Upper lobe of left lung (tissue), 6 donors: ENCODE measurements around the gene MMAB. TPM values are rescaled to one million over a fixed set of nuclear protein-coding genes. Genes with fewer than 3 reads are reported as not detected.

Source experiments
- ATAC-seq, 2 donors: fragments of 200-7000 bp; cut with Tn5 transposase; one replicate each; pipeline ENCODE4 v1.9.1; 2022; ENCODE audit warnings: mild to moderate bottlenecking in 2 of 2, moderate library complexity in 2 of 2; ENCODE audit not compliant: low FRiP score in 2 of 2
- DNase-seq, 2 donors: peaks; one replicate each; pipeline ENCODE4 v3.0.0-alpha.2; 2019 to 2020
- H3K27ac ChIP-seq, 4 donors: fragments of 200-600 bp; sonication (generic); one replicate each; pipeline ENCODE4 v1.5.1; 2016 to 2019
- H3K27me3 ChIP-seq, 4 donors: fragments of 200-600 bp; sonication (generic); one replicate each; pipeline ENCODE4 v1.5.1; 2017 to 2019
- H3K36me3 ChIP-seq, 4 donors: fragments of 200-600 bp; sonication (generic); one replicate each; pipeline ENCODE4 v1.5.1; 2016 to 2019
- H3K4me1 ChIP-seq, 4 donors: fragments of 200-600 bp; sonication (generic); one replicate each; pipeline ENCODE4 v1.5.1; 2018 to 2019
- H3K4me3 ChIP-seq, 4 donors: fragments of 200-600 bp; sonication (generic); one replicate each; pipeline ENCODE4 v1.5.1; 2017 to 2019; ENCODE audit warnings: mild to moderate bottlenecking in 2 of 4, moderate library complexity in 1 of 4
- H3K9me3 ChIP-seq, 4 donors: fragments of 200-600 bp; sonication (generic); one replicate each; pipeline ENCODE4 v1.5.1; 2018 to 2019
- EP300 ChIP-seq, 4 donors: sonication (generic); formaldehyde crosslinking; IDR thresholded peaks; one replicate each; pipeline ENCODE4 v1.5.1; 2017; ENCODE audit warnings: antibody characterized with exemption in 4 of 4, control low read depth in 2 of 4
- POLR2A ChIP-seq, 4 donors: fragments of 450-650 bp; IDR thresholded peaks; one replicate each; pipeline ENCODE4 v1.5.1; 2016 to 2017; ENCODE audit warnings: antibody characterized with exemption in 4 of 4, mild to moderate bottlenecking in 2 of 4
- POLR2AphosphoS5 ChIP-seq, 2 donors: sonication (generic); formaldehyde crosslinking; IDR thresholded peaks; one replicate each; pipeline ENCODE4 v1.5.1; 2017; ENCODE audit warnings: antibody characterized with exemption in 2 of 2
- WGBS, 2 donors: methylation state at CpG; one replicate each; pipeline ENCODE4 v1.1.5; 2017 to 2018; 5-methylcytosine and 5-hydroxymethylcytosine counted together
- total RNA-seq, 6 donors: library from RNA; depleted of rRNA in 4 of 6; stranded (reverse); fragments of >200 nt in 4 of 6; gene quantifications; one replicate each; pipeline versions ENCODE4 v1.1.0 to v1.2.1, GENCODE V29; 2016 to 2021
- TF ChIP-seq, protein P1 (sequence below), 6 experiments: fragments of 450-650 bp in 4 of 6; fragments of 200-600 bp in 2 of 6; sonication (generic) in 2 of 6; IDR thresholded peaks; one replicate each; pipeline ENCODE4 v1.5.1; 2016 to 2019; ENCODE audit warnings: antibody characterized with exemption in 6 of 6
- donor health status: DM: no; HTN: no; CAD: no; lungs with moderate emphysema.
- donor health status: DM: no; HTN: yes; CAD: no; lungs with severe emphysema.

The MMAB gene
- total RNA-seq, 6 donors from 2014 or later = 14.9 to 68.8 (median 39.2) TPM

DNA sequence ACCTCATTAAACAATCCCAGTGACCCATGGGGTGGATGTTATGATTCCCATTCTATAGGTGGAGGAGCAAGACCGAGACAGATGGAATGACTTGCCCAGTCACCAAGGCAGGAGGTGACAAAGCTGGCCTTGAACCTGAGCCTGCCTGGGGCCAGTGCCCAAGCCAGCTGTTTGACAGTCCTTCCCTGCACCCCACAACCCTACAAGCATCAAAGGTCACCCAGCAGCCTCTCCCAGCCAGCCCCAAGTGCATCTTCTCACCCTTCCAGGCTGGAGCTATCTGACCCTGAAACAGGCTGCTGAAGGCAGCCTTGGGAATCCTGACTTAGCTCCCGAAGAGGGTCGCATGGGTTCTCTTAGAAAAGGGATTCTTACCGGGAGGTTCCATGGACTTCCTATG lies 20.3 kb downstream of the MMAB start:
- WGBS, 2 donors = 70 to 77% methylated on average over 4 of the region's 4 CpGs
- no peak overlapping the region for H3K4me3 ChIP-seq
- DNase-seq (no peak), ATAC-seq (no peak)
- TF ChIP-seq POLR2AphosphoS5 (IDR thresholded peaks at IDR 0.05) = no peak
- no peak for TF ChIP-seq EP300 (IDR thresholded peaks at IDR 0.05)
- TF ChIP-seq POLR2A (IDR thresholded peaks at IDR 0.05) = no peak
- TF ChIP-seq, protein P1, sequence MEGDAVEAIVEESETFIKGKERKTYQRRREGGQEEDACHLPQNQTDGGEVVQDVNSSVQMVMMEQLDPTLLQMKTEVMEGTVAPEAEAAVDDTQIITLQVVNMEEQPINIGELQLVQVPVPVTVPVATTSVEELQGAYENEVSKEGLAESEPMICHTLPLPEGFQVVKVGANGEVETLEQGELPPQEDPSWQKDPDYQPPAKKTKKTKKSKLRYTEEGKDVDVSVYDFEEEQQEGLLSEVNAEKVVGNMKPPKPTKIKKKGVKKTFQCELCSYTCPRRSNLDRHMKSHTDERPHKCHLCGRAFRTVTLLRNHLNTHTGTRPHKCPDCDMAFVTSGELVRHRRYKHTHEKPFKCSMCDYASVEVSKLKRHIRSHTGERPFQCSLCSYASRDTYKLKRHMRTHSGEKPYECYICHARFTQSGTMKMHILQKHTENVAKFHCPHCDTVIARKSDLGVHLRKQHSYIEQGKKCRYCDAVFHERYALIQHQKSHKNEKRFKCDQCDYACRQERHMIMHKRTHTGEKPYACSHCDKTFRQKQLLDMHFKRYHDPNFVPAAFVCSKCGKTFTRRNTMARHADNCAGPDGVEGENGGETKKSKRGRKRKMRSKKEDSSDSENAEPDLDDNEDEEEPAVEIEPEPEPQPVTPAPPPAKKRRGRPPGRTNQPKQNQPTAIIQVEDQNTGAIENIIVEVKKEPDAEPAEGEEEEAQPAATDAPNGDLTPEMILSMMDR (IDR thresholded peaks at IDR 0.05) = no peak
- no peaks in the 10 kb centered on the region for H3K4me1 ChIP-seq
- peaks cover 0 to 3% (median 0%) of the 10 kb centered on the region in 4 donors for H3K36me3 ChIP-seq
- H3K9me3 ChIP-seq = no peaks in the 10 kb centered on the region
- peaks cover 0 to 5% (median 0%) of the 10 kb centered on the region in 4 donors for H3K27me3 ChIP-seq
- H3K27ac ChIP-seq = no peak overlapping the region

DNA sequence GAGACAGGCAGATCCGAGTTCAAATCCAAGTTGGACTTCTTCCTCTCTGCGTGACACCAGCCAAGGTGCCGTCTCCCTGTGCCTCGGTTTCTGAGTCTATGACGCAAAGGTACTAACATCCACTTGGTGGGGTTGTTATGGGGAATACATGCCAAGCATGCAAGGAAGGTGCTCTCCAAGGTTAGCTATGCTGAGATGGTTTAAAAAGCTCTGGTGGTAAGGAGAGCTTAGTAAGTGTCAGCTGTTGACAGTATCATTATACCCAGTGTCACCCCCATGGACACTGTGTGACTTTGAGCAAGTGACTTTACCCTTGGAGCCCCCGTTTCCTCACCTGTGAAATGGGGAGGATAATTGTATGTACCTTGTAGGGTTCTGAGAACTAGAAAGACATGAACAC lies 22.2 kb downstream of the MMAB start:
- WGBS, 2 donors = 71 to 84% methylated on average over 1 to 6 of the region's 6 CpGs

DNA sequence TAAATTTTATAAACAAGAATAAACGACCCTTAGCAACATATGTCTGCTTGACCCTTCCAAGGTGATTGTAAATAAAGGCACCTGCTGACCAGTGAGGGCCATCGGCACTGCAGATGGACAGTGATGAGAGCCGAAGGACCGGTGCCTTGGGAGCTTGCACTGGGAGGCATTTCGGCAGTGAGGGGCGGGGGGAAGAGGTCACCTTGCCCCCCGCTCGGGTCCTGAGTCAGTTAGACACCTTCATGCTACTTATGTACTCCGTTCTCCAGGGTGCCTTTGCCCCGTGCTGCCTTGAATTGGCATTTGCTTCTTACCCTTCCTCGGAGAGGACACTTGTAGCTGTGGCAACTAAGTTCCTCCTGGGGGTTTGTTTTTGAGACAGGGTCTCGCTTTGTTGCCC lies 23.0 kb downstream of the MMAB start:
- Histone ChIP-seq H3K27me3 (peaks cover 0 to 7% (median 0%) of the 10 kb centered on the region in 4 donors), H3K4me1 (peaks cover 0 to 2% (median under 1%) of the 10 kb centered on the region in 4 donors), H3K9me3 (no peaks in the 10 kb centered on the region), H3K36me3 (no peaks in the 10 kb centered on the region), H3K4me3 (no peak overlapping the region), H3K27ac (no peak overlapping the region)
- TF ChIP-seq, protein P1 (IDR thresholded peaks at IDR 0.05) = no peak
- TF ChIP-seq POLR2AphosphoS5 (IDR thresholded peaks at IDR 0.05) = no peak
- no peak for TF ChIP-seq EP300 (IDR thresholded peaks at IDR 0.05)
- TF ChIP-seq POLR2A (IDR thresholded peaks at IDR 0.05) = no peak
- WGBS, 2 donors = 69 to 78% methylated on average over 12 of the region's 12 CpGs
- ATAC-seq (no peak), DNase-seq (no peak)

More for the DNA sequence above, 22.2 kb downstream of the MMAB start:
- H3K4me1 ChIP-seq = no peaks in the 10 kb centered on the region
- no peak overlapping the region for H3K27ac ChIP-seq
- peaks cover 0 to 7% (median 0%) of the 10 kb centered on the region in 4 donors for H3K27me3 ChIP-seq
- TF ChIP-seq, protein P1 (IDR thresholded peaks at IDR 0.05) = no peak
- TF ChIP-seq POLR2A (IDR thresholded peaks at IDR 0.05) = no peak
- no peak for TF ChIP-seq POLR2AphosphoS5 (IDR thresholded peaks at IDR 0.05)
- TF ChIP-seq EP300 (IDR thresholded peaks at IDR 0.05) = no peak
- ATAC-seq (no peak), DNase-seq (no peak)
- H3K4me3 ChIP-seq = no peak overlapping the region
- no peaks in the 10 kb centered on the region for H3K36me3 ChIP-seq
- H3K9me3 ChIP-seq = no peaks in the 10 kb centered on the region

DNA sequence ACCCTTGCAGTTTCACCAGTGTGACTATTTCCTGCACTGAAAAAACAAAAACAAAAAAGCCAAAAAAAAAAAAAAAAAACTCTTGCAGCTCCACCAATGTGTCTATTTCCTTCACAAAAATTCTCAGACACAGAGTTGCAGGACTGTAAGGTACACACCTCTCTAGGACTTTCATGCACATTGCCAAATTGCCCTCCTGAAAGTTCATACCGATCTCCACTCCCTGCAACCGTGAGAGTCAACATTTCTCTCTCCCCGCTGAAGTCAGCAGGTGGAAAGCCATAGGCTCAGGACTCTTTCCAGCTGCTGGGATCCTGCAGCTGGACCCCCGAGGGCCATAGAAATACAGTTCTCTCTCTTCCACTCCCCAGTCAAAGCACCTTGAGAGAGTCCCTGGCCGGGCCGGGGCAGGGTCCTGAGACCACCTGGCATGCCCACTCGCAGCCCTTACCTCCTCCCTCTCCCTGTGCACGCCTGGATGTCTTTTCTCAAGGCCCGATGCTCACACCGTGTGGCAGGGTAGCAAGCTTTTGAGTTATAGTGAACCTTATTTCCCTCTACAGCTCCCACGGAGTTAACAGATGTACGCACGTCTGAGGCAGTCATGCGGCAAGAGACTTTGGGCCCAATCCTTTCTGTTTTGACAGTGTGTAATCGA lies 23.6 kb downstream of the MMAB start:
- Histone ChIP-seq H3K4me1 (peaks cover 0 to 5% (median 2%) of the 10 kb centered on the region in 4 donors), H3K27me3 (peaks cover 0 to 7% (median 0%) of the 10 kb centered on the region in 4 donors), H3K9me3 (no peaks in the 10 kb centered on the region), H3K27ac (no peak overlapping the region), H3K4me3 (no peak overlapping the region), H3K36me3 (no peaks in the 10 kb centered on the region)
- DNase-seq (no peak), ATAC-seq (no peak)
- 51 to 61% methylated on average over 11 to 15 of the region's 15 CpGs for WGBS, 2 donors
- no peak for TF ChIP-seq POLR2A (IDR thresholded peaks at IDR 0.05)
- no peak for TF ChIP-seq POLR2AphosphoS5 (IDR thresholded peaks at IDR 0.05)
- TF ChIP-seq, protein P1 (IDR thresholded peaks at IDR 0.05) = no peak
- no peak for TF ChIP-seq EP300 (IDR thresholded peaks at IDR 0.05)

DNA sequence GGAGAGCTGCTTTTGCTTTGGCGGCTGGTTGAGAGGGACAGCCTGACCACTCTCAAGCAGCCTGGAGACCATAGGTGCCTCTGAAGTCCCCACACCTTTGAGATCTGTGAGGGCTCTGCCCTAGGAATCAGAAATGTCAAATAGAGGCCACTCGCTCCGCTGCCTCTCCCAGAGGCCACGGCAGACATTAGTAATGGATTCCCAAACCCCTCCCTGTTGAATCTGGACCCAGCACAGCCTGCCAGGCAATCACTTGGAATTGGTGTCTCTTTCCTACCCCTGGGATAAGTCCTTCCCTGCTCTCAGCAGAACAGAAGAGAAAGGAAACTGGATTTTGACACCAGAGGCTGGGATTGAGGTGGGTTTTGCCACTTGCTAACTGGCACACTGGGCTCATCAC lies 25.0 kb downstream of the MMAB start:
- Histone ChIP-seq H3K9me3 (no peaks in the 10 kb centered on the region), H3K36me3 (no peaks in the 10 kb centered on the region), H3K27ac (no peak overlapping the region), H3K4me1 (peaks cover 0 to 5% (median 2%) of the 10 kb centered on the region in 4 donors), H3K4me3 (no peak overlapping the region), H3K27me3 (peaks cover 0 to 7% (median 0%) of the 10 kb centered on the region in 4 donors)
- DNase-seq = no peak
- TF ChIP-seq POLR2A (IDR thresholded peaks at IDR 0.05) (no peak), EP300 (IDR thresholded peaks at IDR 0.05) (no peak), POLR2AphosphoS5 (IDR thresholded peaks at IDR 0.05) (no peak)
- TF ChIP-seq, protein P1 (IDR thresholded peaks at IDR 0.05) = no peak
- no peak for ATAC-seq
- WGBS, 2 donors = 56 to 82% methylated on average over 3 to 4 of the region's 4 CpGs
